ENCODE results near the gene PCYOX1L.
"Not testable (repeated sequence)": the region's sequence is repeated elsewhere in the genome, so short reads cannot be mapped to it uniquely, and the experiment has no call there.

Gene PCYOX1L

GRCh38 chr5:149388498-149389190 lies 30.8 kb downstream of the PCYOX1L start:
- no peak for DNase-seq

DNA sequence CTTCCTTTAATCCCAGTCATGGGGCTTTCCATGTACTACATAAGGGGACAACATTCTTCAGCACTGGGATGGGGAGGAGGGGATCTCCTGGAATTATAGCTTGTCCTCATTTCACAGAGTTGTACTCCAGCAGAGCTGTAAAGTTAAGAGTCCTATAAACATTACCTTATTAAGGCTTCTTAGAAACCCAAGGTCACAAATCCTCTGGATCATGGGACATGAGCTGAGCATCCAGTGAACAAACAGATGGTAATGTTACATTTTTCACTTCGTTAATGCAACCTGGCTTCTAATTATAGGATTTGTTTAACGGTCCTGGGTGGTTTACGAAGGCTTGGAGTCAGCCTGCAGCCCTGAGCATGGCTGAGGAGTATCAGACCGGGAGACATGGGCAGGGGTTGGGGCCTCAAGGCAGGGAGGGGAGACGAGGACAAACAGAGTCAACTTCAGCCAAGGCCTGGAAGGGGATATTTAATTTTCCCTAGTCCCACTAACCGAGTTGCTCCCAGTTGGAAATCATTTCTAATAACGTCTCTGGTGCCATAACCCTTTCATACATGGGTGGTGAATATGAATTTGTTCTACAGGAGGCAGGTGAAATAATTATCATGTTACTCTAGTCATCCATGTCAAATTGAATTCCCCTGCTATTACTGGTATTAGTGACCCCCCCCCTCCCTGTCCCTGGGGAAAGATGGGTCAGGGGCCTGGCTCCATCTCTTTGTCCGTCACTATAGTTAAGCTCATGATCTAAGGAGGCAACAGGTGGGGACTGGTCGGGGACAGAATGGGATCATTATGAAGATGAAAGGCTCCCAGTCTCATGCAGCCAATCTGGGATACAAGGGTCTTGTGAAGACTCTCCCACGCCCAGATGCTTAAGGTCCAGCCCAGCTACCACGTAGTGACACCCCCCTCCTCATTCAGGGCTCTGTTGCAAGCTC lies 32.0 kb downstream of the PCYOX1L start:
- no peak for DNase-seq

GRCh38 chr5:149391076-149391475 lies 33.2 kb downstream of the PCYOX1L start:
- not testable (repeated sequence) for DNase-seq

- no peak for DNase-seq
These were observed 33.7 kb downstream of the PCYOX1L start for GRCh38 chr5:149391524-149391923.

GRCh38 chr5:149392718-149393117 lies 34.9 kb downstream of the PCYOX1L start:
- DNase-seq = no peak

GRCh38 chr5:149394996-149395395 lies 37.1 kb downstream of the PCYOX1L start:
- not testable (repeated sequence) for DNase-seq

DNA sequence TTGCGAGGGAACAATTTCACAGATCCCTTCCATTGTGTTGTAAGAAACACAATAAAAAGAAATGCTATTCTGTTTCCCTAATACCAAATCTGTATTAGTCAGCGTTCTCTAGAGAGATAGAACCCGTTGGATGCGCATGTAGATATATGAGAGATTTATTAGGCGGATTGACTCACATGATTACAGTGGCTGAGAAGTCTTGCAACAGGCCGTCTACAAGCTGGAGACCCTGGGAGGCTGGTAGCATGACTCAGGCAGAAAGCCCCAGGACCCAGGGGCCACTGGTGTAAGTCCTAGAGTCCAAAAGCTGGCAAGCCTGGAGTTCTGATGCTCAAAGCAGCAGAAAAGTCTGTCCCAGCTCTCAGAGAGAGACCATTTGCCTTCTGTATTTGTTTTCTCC lies 39.7 kb downstream of the PCYOX1L start:
- no peak for DNase-seq

DNA sequence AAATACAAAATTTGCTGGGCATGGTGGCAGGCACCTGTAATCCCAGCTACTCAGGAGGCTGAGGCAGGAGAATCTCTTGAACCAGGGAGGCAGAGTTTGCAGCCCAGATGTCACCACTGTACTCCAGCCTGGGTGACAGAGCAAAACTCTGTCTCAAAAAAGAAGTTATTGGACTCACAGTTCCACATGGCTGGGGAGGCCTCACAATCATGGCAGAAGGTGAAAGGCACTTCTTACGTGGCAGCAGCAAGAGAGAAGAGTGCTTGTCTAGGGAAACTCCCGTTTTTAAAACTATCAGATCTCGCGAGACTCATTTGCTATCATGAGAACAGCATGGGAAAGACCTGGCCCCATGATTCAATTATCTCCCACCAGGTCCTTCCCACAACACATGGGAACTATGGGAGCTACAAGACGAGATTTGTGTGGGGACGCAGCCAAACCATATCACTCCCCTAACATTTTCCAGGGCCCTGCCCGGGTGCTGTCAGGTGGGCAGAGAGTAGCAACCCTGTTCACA lies 41.0 kb downstream of the PCYOX1L start:
- not testable (repeated sequence) for DNase-seq

DNA sequence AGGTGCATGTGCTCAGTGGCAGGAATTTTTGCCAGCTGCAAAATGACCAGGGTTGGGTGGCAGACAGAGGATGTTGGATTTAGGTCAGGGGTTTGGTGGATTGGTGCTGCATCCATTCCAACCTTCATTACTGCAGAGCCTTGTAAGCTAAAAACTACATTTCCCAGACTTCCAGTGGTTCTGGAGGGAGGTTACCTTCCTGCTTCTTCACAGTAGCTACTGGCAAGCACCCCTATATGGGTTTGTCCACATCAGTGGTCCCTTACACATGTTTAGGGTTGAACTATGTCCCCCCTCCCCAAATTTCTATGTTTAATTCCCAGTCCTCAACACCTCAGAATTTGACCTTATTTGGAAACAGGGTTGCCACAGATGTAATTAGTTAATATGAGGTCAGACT lies 41.9 kb downstream of the PCYOX1L start:
- DNase-seq = no peak

GRCh38 chr5:149400304-149400703 lies 42.5 kb downstream of the PCYOX1L start:
- DNase-seq = no peak

DNA sequence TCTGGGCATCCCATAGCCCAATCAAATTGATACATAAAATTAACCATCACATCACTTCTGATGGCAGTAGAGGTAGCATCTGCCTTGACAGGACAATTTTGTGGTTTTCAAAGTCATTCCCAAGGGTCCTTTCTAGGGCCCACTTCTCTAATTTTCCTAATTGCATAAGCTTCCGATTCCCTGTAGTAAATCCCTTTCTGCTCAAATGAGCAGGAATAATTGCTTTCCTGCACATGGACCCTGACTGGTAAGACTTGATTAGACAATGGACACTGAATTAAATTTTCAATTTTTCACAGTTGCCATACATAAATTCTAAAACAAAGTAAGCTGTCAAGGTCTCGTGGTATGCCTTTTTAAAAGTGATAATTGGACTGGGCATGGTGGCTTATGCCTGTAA lies 43.2 kb downstream of the PCYOX1L start:
- DNase-seq = no peak

DNA sequence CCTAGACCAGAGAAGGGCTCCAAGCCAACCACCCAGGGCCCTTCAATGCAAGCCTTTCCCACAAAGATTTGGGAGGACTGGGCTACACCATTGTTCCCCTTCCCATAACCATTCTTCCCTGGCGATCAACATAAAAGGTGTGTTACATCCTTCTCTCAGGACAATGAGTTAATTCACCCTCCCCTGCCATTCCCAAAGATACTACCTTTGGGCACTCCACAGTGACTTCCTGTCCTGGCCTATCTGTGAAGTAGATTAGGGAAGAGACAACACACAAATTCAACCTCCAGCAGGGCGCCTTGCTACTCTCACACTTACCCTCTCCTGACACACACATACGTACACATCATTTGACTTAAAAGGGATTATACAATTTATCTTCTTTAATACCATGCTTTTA lies 44.4 kb downstream of the PCYOX1L start:
- DNase-seq = no peak

DNA sequence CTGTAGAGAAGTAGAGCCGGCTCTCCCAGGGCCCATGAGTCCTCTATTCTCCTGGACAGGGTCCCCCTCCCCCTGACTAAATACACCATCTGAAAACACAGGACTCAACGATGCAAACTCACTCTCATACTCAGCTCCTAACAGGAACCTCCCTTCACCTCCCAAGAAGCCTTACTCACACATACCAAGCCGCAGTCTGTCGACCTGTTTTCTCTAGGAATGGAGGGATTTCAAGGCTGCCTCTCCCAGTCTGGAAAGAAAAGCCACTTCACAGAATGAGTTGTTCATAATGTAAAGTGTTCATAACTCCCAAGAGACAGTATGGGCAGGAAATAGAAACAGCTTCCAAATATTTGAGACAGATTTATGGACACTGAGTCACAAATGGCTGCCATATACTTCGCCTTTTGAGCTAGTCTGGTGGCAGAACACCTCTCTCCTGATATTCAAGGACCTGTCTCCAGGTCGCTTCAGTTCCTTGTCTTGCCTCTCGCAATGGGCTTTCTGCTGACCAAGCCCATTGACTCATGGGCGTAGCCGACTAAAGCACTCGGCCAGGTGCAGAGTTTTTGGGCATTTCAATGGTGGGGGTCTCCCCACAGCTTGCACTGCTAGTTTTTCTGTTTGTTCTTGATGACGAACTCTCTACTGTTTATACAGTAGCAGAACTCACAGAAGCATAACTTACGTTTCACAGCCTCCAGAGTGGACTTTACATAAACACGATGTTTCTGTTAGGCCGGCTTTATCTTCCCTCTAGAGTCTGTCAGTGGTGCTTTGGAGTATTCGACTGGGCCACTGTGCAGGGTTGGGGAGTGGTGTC lies 46.3 kb downstream of the PCYOX1L start:
- DNase-seq = no peak

- DNase-seq = no peak
These were observed 47.1 kb downstream of the PCYOX1L start for GRCh38 chr5:149404746-149405549.

- no peak for DNase-seq
These were observed 47.8 kb downstream of the PCYOX1L start for GRCh38 chr5:149405550-149406202.

DNA sequence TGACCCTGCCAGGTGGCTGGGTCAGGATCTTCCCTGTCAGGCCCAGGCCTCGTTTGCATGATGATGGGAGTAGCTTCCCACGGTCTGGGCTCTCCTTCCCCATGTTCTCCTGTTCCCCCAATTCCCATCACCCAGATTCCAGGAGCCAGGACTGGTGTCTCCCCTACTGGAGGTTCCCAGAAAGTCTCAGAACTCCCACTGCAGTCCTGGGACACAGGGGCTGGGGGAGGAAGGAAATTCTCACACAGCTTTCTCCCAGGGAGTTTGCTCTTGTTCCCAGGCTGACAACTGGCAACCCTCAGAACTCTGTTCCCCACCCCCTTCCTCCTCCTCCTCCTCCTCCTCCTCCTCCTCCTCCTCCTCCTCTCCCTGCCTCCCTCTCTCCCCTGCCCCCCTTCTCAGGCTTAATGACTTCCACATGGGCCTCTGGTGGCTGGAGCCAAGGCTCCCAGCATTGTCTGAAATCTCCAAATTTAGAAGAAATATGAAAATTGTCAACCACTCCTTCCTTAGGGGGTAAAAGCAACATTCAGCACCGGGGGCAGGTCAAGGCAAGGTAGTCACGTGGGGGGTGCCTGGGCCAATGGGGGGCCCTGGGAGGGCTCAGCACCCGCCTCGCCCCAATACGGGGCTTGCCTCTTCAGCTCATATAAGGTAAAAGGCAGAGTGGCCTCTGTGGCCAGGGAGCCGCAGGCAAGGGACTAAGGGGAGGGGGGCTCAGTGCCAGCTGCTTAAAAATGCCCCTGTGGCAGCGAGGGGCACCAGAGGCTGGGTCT lies 48.5 kb downstream of the PCYOX1L start:
- DNase-seq = no peak

GRCh38 chr5:149406979-149407306 lies 49.1 kb downstream of the PCYOX1L start:
- no peak for DNase-seq

DNA sequence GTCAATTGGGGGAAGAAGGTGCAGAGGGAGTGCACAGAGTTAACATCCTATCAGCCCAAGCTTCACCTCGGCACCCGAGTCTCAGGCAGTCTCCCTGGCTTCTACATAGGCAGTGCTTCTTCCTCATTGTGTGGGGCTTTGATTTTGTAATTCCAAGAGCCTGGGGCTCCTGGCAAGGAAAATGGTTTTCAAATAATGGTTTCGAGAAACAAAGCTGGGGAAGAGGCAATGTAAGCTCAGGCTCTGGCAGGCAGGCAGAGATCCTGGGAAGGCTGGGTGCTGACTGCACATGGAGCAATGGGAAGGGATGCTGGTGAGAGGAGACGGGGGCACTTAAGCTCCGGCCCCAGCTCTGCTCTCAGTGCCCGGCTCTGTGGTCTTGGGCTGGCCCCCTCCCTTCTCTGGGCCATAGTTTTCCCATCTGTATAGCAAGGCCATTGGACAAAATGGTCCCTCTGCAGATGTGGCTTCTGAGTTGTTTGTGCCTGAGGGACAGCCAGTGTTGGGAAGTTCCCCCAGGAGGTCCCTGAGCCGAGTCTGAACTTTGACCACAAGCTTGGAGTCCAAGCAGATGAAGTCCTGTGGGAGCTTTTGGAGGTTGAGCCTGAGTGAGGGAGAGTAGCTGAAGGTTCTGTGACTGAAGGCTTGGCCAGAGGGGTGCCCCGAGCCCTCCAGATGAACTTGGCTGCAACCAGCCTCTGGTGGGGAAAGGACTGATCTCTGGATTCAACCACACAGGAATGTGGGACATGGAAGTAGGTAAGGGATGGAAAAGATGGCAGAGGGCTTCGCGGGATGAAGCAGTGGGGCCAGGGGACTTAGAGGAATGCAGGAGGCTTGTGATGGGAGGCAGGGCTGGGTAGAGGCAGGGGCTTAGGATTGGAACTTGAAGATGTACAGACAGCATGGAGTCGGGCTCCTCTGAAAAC lies 49.7 kb downstream of the PCYOX1L start:
- DNase-seq = no peak

- no peak for DNase-seq
These were observed 50.6 kb downstream of the PCYOX1L start for GRCh38 chr5:149408252-149409099.
